Esophagus (tissue), 2 donors: ENCODE measurements around the gene DLD. TPM values are rescaled to one million over a fixed set of nuclear protein-coding genes. Genes with fewer than 3 reads are reported as not detected.
A peak's percentile ranks its signal among the peaks of the same experiment; 100 is the strongest.

ENCODE experiments used
- H3K27ac ChIP-seq, 2 donors: one replicate each; pipeline ENCODE4 v1.5.1; 2013; ENCODE audit warnings: low read depth in 2 of 2, mild to moderate bottlenecking in 2 of 2, inconsistent platforms in 1 of 2, low read length in 1 of 2, moderate library complexity in 1 of 2
- H3K27me3 ChIP-seq, 2 donors: one replicate each; pipeline ENCODE4 v1.6.1; 2013; ENCODE audit warnings: low read length in 2 of 2, control low read depth in 1 of 2, mild to moderate bottlenecking in 1 of 2; ENCODE audit not compliant: insufficient read depth in 2 of 2, control insufficient read depth in 1 of 2
- H3K36me3 ChIP-seq, 2 donors: one replicate each; pipeline ENCODE4 v1.6.1; 2013; ENCODE audit warnings: low read length in 1 of 2; ENCODE audit not compliant: control insufficient read depth in 2 of 2, insufficient read depth in 2 of 2
- H3K4me1 ChIP-seq, 2 donors: one replicate each; pipeline ENCODE4 v1.6.1; 2013; ENCODE audit warnings: low read length in 1 of 2; ENCODE audit not compliant: control insufficient read depth in 2 of 2, insufficient read depth in 2 of 2
- H3K4me3 ChIP-seq, 2 donors: one replicate each; pipeline ENCODE4 v1.5.1; 2013; ENCODE audit warnings: low read length in 2 of 2, mild to moderate bottlenecking in 2 of 2, low read depth in 1 of 2, moderate library complexity in 1 of 2
- H3K9me3 ChIP-seq, 2 donors: one replicate each; pipeline ENCODE4 v1.6.1; 2013; ENCODE audit warnings: mild to moderate bottlenecking in 2 of 2, low read depth in 1 of 2, low read length in 1 of 2, moderate library complexity in 1 of 2; ENCODE audit not compliant: control insufficient read depth in 2 of 2, insufficient read depth in 1 of 2
- WGBS, 2 donors: extraction: QIAGEN DNeasy Blood & Tissue Kit; methylation state at CpG; one replicate each; pipeline ENCODE4 v1.1.7; 2013; 5-methylcytosine and 5-hydroxymethylcytosine counted together
- polyA plus RNA-seq, 2 donors: library from polyadenylated mRNA; stranded (reverse); fragments of 200-250 nt; gene quantifications; one replicate each; pipeline ENCODE4 v1.2.3, GENCODE V29; 2013
- donor health status: healthy with polysubstance abuse.
- donor health status: Bipolar disorder and iron deficiency.

DLD gene
- polyA plus RNA-seq, 2 donors = 9.3 to 74.6 TPM

DNA sequence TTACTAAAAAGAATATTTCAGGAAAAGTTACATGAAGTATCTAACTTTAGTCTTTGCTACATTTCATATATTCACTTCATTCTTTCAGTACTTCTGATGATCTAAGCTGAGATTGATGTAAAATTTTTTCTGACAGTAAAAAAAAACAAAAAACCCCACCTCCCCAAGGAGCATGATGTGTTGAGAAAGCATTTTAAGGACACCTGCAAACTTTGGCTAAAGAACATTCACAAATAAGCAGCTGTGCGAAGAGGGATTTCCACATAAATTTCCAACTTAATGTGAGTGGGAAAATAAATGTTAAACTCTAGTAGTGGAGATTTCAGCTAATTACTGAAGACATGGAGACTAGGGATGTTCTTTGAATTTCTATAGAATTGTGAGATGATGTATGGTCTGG, 35.5 kb downstream of the DLD start:
- Histone ChIP-seq H3K4me3 (no peak overlapping the region), H3K27me3 (no peaks in the 10 kb centered on the region), H3K4me1 (no peaks in the 10 kb centered on the region), H3K36me3 (peaks cover 0 to 3% of the 10 kb centered on the region in 2 donors), H3K9me3 (no peaks in the 10 kb centered on the region), H3K27ac (no peak overlapping the region)
- 90 to 91% methylated on average over 1 of the region's 1 CpG for WGBS, 2 donors

DNA sequence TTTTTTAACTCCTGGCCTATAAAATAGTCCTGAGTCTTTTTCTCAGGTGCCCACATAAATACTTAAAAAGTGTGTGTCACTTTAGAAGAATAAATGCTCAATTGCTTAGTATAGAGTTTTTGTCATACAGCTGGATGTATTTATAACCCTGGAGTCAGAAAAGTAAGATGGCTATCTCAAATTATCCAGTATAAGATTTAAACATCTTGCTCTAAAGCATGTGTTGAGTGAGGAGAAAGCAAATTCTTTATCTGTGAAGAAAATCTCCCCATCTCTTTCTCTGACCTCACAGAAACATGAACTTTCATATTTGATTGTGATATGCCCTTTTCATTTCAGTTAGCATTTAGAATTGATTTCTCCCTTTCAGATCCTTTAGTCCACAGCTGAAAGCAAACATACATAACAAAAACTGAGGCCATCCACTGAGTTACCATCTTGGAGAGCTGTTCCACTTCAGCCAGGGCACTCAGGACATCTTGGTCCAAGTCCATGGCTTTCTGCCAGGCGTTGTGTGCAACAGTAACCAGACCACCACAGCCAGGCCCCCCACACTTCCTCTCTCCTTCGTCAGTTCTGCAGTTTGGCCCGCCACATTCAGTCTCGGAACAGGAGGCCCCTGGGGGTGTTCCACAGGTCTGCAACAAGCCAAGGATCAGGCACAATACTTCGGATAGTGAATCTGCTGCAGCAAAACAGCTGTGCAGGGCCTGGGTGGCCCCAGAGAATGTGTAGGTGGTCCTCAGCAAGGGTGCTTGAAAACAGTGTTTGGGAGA, 40.9 kb downstream of the DLD start:
- H3K27me3 ChIP-seq = no peaks in the 10 kb centered on the region
- H3K9me3 ChIP-seq = no peaks in the 10 kb centered on the region
- no peak overlapping the region for H3K4me3 ChIP-seq
- no peak overlapping the region for H3K27ac ChIP-seq
- H3K36me3 ChIP-seq = peaks cover 0 to 2% of the 10 kb centered on the region in 2 donors
- H3K4me1 ChIP-seq = peaks cover 0 to 2% of the 10 kb centered on the region in 2 donors
- 65 to 66% methylated on average over 5 of the region's 5 CpGs for WGBS, 2 donors

DNA sequence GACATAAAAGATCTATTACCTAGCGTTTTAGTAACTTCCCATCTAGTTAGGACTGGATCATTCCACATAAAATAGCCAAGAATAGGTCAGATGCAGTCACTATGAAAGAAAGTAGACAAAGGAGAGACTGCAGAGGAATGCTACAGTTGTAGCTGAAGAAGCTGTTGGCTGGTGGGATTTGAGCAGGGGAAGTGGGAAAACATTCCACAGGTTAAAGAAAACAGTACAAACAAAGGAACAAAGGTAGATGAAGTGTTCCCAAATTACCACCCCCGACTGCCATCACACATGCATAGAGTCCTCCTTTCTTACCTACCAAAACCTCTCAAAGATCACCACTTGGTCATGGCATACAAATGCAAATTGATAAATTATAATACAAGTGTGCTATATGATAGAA, 41.8 kb downstream of the DLD start:
- Histone ChIP-seq H3K27me3 (no peaks in the 10 kb centered on the region), H3K36me3 (peaks cover 0 to 2% of the 10 kb centered on the region in 2 donors), H3K4me1 (peaks cover 0 to 2% of the 10 kb centered on the region in 2 donors), H3K9me3 (no peaks in the 10 kb centered on the region), H3K27ac (no peak overlapping the region), H3K4me3 (no peak overlapping the region)
- WGBS, 2 donors = 71 to 72% methylated on average over 2 of the region's 2 CpGs

DNA sequence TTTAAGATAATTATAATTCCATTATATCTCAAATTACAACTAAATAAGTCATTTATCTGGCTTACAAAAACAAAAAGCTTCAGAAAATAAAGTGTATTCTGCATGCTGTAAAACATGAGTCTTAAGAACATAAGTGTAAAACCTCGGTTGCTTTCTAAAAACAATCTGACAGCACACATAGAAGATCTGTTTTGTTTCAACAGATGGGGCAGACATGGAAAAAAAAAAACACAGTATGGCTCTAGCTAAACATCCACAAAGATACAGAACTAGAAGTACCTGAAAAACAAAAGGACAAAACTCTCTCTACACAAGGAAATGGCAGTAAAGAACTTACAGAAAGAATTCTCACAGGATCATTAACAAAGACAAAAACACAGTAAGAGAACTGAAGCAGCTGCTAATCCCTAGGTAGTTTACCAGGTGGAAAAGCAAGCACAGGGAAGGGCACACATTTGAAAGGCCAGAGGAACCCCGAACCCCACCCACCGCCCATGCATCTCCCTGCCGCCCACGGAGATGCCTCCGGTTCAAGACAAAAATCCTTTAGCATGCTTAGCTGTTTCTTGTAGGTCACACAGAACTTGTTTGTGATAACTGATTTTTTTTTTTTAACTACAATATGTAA, 42.5 kb downstream of the DLD start:
- peak overlapping the region in 1 of 2 donors; percentile 55 for H3K27ac ChIP-seq
- no peaks in the 10 kb centered on the region for H3K27me3 ChIP-seq
- no peaks in the 10 kb centered on the region for H3K9me3 ChIP-seq
- peaks cover 0 to 2% of the 10 kb centered on the region in 2 donors for H3K36me3 ChIP-seq
- no peak overlapping the region for H3K4me3 ChIP-seq
- peaks cover 0 to 2% of the 10 kb centered on the region in 2 donors for H3K4me1 ChIP-seq
- WGBS, 2 donors = 57 to 59% methylated on average over 6 of the region's 6 CpGs

DNA sequence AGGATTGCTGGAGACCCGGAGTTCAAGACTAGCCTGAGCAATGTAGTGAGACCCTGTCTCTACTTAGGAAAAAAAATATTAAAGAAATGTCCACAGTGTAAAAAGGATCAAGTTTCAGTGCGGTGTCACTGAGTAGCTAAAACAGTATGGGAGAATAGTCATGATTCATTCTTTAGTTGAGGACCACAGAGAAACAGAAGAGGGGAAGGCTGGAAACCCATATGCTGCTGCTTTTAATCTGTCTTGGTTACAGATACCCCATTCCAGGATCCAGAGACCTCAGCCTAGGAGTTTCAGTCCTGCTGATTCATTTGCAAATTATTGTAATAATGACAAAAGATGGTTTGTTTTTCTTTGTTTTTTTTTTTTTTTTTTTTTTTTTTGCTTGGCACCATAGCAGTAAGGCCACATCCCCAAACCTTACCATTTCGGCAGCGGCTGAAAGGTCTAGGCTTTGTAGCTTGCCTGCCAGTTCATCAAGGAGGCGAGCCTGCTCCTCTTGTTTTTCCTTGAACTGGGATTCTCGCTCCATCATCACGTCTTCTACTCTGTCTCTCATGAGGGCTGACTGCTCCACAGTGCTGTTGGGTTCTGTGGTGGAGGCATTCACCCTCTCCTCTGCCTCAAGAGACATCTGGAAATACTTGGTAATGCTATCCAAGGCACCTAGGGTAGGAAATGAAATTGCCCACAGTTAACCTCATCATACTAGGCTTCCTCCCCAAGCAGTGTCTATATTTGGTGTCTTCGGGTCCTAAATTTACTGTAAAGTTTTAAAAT, 44.2 kb downstream of the DLD start:
- Histone ChIP-seq H3K27me3 (no peaks in the 10 kb centered on the region), H3K9me3 (no peaks in the 10 kb centered on the region), H3K36me3 (peaks cover 0 to 4% of the 10 kb centered on the region in 2 donors), H3K4me1 (peaks cover 0 to 6% of the 10 kb centered on the region in 2 donors), H3K4me3 (no peak overlapping the region), H3K27ac (no peak overlapping the region)
- 80 to 95% methylated on average over 8 of the region's 8 CpGs for WGBS, 2 donors

DNA sequence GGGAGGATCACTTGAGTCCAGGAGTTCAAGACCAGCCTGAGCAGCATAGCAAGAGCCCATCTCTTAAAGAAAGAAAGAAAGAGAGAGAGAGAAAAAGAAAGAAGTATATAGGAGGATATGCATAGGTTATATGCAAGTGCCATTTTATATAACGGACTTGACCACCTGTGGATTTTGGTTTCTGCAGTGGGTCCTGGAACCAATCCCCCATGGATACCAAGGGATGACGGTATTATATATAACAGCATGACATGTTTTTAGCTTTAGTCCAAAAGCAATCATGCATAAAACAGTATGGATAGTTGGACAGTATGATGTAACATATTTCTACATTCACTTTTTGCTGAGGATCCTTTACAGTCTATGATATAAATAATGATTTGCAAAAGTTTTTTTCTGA, 45.3 kb downstream of the DLD start:
- no peak overlapping the region for H3K27ac ChIP-seq
- no peaks in the 10 kb centered on the region for H3K27me3 ChIP-seq
- peaks cover 0 to 6% of the 10 kb centered on the region in 2 donors for H3K4me1 ChIP-seq
- 82 to 84% methylated on average over 2 of the region's 2 CpGs for WGBS, 2 donors
- H3K9me3 ChIP-seq = no peaks in the 10 kb centered on the region
- H3K4me3 ChIP-seq = no peak overlapping the region
- peaks cover 0 to 5% of the 10 kb centered on the region in 2 donors for H3K36me3 ChIP-seq

DNA sequence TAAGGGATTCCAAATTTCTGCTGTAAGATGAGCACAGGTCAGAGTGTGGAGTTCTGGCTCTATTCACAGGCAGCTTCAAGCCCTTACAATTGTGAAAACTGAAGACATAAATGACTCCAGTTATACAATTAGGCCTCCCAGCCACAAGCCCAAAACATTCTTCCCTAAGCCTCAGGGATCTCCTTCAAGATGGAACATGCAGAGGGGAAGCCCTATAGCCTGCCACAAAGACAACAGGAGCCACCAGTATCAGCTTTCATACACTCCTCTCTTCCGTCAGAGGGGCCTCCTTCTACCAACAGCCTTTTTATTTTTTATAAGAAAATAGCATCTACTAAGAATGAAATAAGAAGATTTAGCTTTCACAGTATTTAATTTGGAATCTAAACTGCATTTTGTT, 46.5 kb downstream of the DLD start:
- H3K27ac ChIP-seq = peak overlapping the region; percentile 7 to 60
- peaks cover 0 to 6% of the 10 kb centered on the region in 2 donors for H3K4me1 ChIP-seq

DNA sequence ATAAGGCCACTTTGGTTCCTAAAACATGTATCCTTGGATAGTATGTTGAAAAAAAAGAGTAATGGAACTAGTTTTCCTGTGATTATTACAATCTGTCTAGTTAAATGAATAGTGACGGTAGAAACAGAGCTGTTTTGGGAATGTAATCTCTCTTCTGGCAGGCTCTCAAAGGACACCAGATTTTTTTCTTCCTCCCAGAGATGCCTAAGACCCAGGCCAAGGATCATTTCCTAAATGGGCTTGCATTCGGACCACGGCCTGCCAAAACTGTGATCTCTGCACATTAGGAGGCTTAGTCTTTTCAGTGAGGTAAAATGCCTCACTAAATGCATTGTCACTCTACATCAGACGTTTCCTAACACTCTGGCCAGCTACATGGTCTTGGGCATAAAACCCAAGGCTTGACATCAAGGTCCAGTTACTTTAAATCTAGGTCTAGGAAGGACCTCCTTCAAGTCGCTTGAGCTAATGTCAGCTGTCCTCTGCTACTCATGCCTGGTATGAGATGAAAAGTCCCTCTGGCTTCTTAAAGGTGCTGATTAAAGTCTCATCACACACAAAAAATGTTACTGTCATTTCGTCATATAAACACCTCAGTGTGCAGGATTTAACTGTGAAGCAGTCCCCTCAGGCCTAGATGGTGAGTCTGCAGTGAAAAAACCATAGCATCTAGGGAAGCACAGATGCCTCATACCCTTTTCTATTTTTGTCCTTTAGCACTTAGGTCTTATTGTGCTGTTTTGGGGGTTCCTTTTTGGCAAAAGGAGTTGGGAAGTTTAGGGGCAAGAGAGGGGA, 47.7 kb downstream of the DLD start:
- Histone ChIP-seq H3K36me3 (peaks cover 0 to 5% of the 10 kb centered on the region in 2 donors), H3K4me1 (peaks cover 0 to 6% of the 10 kb centered on the region in 2 donors), H3K27me3 (no peaks in the 10 kb centered on the region), H3K4me3 (no peak overlapping the region), H3K9me3 (no peaks in the 10 kb centered on the region), H3K27ac (peak overlapping the region; percentile 66 to 68)
- WGBS, 2 donors = 33 to 55% methylated on average over 6 of the region's 6 CpGs

More for the DNA sequence above, 46.5 kb downstream of the DLD start:
- no peak overlapping the region for H3K4me3 ChIP-seq
- H3K36me3 ChIP-seq = peaks cover 0 to 5% of the 10 kb centered on the region in 2 donors
- WGBS, 2 donors = 52 to 58% methylated on average over 1 of the region's 1 CpG
- H3K27me3 ChIP-seq = no peaks in the 10 kb centered on the region
- H3K9me3 ChIP-seq = no peaks in the 10 kb centered on the region
